ENCODE results near the gene C1orf174.

DNA sequence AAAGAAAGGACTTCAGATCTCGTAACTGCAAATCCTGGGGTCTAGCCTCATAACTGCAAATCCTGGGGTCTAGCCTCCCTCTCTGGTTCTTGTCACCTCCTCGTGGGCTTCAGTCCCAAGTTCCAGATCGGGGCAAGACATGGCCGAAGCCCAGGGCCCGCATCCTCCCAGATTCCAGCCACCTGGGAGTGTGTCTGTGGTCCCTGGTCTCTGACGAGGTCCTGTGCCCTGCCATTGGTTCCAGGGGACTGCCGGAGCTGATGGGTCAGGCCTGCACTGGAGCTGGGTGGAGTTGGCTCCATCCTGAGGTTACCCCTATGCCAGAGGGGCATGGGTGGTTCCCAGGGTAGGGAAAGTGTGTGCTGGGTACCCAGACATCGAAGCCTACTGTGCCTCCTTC lies 17.7 kb upstream of the C1orf174 start:
- TF ChIP-seq POLR2A (IDR thresholded peaks at IDR 0.05; ENCODE audit: low read depth, low read length), result no peak
- no peak for TF ChIP-seq POLR2AphosphoS5 (IDR thresholded peaks at IDR 0.05; ENCODE audit: low read depth, low read length)
